Dermis blood vessel endothelial cell (primary cell): ENCODE data around the gene RMI2. TPM values are rescaled to one million over a fixed set of nuclear protein-coding genes. Genes with fewer than 3 reads are reported as not detected.
"Not testable (repeated sequence)": the region's sequence is repeated elsewhere in the genome, so short reads cannot be mapped to it uniquely, and the experiment has no call there.

ENCODE experiments used
- DNase-seq: peaks from one replicate; pipeline ENCODE4 v3.0.0; 2010
- total RNA-seq: library from RNA; depleted of rRNA; stranded (reverse); fragments of >200 nt; gene quantifications from 2 replicates; pipeline ENCODE4 v1.2.3, GENCODE V29; 2014

RMI2 gene
- total RNA-seq, 1 donor from 2014 or later: 5.1 TPM

GRCh38 chr16:11356573-11357331 lies 11.5 kb downstream of the RMI2 start:
- peak; percentile 73 for DNase-seq

GRCh38 chr16:11358531-11358930 lies 13.3 kb downstream of the RMI2 start:
- DNase-seq: no peak

GRCh38 chr16:11359370-11359769 lies 14.1 kb downstream of the RMI2 start:
- DNase-seq: no peak

GRCh38 chr16:11360641-11361373 lies 15.5 kb downstream of the RMI2 start:
- DNase-seq: no peak

- peak; percentile 9 for DNase-seq
These were observed 16.6 kb downstream of the RMI2 start for GRCh38 chr16:11361701-11362451.

GRCh38 chr16:11363927-11364258 lies 18.6 kb downstream of the RMI2 start:
- no peak for DNase-seq

- DNase-seq: no peak
These were observed 22.2 kb downstream of the RMI2 start for GRCh38 chr16:11367483-11367906.

- peak; percentile 19 for DNase-seq
These were observed 25.0 kb downstream of the RMI2 start for GRCh38 chr16:11370084-11370931.

- DNase-seq: not testable (repeated sequence)
These were observed 25.6 kb downstream of the RMI2 start for GRCh38 chr16:11370932-11371279.

GRCh38 chr16:11372073-11372828 lies 27.0 kb downstream of the RMI2 start:
- no peak for DNase-seq

GRCh38 chr16:11372829-11373306 lies 27.6 kb downstream of the RMI2 start:
- DNase-seq: no peak

GRCh38 chr16:11374255-11374654 lies 29.0 kb downstream of the RMI2 start:
- no peak for DNase-seq

- DNase-seq: no peak
These were observed 31.9 kb downstream of the RMI2 start for GRCh38 chr16:11377154-11377553.

GRCh38 chr16:11378951-11379350 lies 33.7 kb downstream of the RMI2 start:
- DNase-seq: not testable (repeated sequence)

- DNase-seq: peak; percentile 32
These were observed 34.2 kb downstream of the RMI2 start for GRCh38 chr16:11379420-11379819.

GRCh38 chr16:11380836-11381235 lies 35.6 kb downstream of the RMI2 start:
- DNase-seq: no peak

- DNase-seq: no peak
These were observed 38.4 kb downstream of the RMI2 start for GRCh38 chr16:11383481-11384183.

GRCh38 chr16:11384184-11384955 lies 39.1 kb downstream of the RMI2 start:
- DNase-seq: no peak

- no peak for DNase-seq
These were observed 39.8 kb downstream of the RMI2 start for GRCh38 chr16:11384956-11385586.
